Inflammatory macrophage treated with lipopolysaccharide for 4 hours (primary cell): ENCODE measurements around the gene SPAG9.
A peak's percentile ranks its signal among the peaks of the same experiment; 100 is the strongest.

ENCODE experiments used
- DNase-seq: peaks from one replicate; pipeline ENCODE4 v3.0.0-alpha.2; 2020

Gene SPAG9

DNA sequence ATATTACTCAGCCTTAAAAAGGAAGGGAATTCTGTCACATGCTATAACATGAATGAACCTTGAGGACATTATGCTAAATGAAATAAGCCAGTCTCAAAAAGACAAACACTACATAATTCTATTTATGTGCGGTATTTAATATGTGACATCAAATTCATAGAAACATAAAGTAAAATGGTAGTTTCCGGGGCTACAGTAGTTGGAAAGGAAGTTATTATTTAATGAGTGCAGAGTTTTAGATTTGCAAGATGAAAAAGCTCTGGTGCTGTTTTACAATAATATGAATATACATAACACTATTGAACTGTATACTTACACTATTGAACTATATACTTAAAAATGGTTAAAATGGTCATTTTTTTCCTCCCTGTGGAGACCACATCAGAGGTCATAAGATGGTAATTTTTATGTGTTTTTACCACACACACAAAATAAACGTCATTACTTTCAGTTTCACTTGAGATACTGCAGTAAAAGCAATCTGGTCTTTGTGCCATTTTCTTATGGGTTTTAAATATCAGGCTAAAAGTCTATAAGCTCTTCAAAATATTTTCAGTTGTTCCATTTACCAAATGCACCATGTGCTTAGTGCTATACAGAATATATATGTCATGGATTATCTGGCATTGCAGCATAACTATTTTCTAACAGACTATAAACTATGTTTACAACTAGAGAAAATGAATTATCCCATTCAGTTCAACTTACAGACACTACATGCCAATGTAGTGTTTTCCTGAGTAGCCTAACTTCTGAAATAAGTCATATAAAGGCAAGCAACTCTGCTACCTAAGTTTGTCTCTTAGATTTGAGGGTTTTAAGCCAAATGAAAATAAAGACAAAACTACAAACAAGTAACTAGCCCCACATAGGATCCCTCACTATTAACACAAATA lies 90.9 kb downstream of the SPAG9 start:
- peak; percentile 79 for DNase-seq

- DNase-seq, result peak; percentile 67
Measured at GRCh38 chr17:51029142-51029541, 91.5 kb downstream of the SPAG9 start.

DNA sequence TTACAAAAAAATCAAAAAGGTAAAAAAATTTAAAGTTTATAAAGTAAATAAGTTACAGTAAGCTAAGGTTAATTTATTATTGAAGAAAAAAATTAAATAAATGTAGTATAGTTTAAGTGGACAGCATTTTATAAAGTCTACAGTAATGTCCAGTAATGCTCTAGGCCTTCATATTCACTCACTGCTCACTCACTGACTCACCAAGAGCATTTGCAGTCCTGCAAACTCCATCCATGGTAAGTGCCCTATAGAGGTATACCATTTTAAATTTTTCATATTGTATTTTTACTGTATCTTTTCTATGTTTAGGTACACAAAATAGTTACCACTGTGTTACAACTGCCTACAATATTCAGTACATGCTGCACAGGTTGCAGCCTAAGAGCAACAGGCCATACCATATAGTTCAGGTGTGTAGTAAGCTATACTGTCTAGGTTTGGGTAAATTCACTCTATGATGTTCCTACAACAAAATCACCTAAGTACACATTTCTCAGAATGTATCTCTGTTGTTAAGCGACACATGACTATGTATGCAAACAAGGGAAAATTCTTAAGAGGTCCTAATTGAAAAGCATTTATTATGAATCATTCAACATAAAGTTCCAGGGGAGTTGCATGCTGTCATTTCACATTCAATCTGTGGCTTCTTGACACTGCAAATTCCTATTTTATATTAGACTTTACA lies 92.3 kb downstream of the SPAG9 start:
- DNase-seq, result no peak

- DNase-seq, result no peak
Measured at GRCh38 chr17:51018541-51018940, 102.1 kb downstream of the SPAG9 start.

GRCh38 chr17:51017270-51017669 lies 103.4 kb downstream of the SPAG9 start:
- no peak for DNase-seq

DNA sequence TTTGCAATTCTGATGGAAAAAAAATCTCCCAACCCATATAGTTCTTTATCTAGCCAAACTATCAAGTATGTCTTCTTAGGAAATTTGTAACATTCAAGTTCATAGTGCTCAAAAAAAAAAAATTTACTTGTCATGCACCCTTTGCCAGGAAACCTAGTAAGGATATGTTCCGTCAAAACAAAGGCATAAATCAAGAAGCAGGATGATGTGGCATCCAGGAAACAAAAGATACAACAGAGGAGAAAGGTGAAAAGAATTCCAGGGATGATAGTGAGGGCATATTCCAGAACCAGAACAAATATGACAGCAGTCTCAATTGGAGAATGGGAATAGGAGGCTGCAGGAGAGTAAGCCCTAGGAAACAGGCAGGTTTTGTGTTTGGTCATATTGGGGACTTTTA lies 104.6 kb downstream of the SPAG9 start:
- DNase-seq, result no peak

DNA sequence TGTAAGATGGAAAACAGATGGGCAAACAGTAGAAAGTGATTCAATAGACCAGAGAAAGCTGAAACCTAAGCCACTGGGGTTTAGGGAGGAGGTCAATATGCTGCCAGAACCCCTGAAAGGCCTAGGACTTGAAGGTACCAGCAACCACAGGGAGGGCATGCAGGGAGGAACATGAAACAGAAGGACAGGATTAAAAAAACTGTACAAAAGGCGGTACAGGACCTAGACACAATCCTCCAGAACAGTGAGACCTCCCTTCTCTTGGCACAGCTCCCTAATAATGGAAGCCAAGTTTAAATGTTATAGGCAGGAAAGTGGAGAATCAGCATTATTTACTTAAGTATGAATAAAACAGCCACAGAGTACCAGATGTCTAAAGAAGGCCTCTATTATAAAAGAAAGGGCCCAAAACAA lies 105.5 kb downstream of the SPAG9 start:
- DNase-seq, result no peak

DNA sequence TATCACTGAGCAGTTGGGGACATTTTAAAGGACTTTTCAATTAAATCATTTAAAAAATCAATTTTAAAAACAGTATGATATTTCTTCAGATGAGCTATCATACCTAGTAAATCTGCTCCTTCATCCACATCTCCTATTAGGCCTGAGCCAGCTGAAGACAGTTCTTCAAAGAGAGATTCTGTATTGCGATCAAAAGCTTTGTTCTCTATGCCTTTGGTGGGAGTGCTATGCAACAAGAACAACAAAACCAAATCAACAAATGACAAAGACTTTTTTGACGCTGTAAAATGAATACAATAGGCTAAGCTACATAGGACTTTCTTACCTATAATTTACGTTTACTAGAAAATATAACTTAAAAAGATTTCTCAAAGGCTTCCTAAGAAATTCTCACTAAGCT lies 106.5 kb downstream of the SPAG9 start:
- DNase-seq, result no peak

DNA sequence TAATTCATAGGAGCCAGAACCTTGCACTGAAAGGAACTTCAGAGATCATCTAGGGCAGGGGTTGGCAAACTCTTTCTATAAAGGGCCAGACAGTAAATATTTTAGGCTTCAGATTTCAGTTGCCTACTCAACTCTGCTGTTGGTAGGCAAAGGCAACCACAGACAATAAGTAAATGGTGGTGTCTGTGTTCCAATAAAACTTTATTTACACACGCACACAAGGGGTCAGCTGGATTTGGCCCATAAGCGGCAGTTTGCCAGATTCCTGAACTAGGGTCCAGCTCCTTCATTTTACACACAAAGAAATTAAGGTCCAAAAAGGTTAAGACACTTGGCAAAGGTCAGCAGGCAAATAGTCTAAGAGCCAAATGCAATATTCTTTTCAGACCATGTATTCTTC lies 107.3 kb downstream of the SPAG9 start:
- DNase-seq, result no peak

GRCh38 chr17:51012538-51012937 lies 108.1 kb downstream of the SPAG9 start:
- DNase-seq, result no peak

DNA sequence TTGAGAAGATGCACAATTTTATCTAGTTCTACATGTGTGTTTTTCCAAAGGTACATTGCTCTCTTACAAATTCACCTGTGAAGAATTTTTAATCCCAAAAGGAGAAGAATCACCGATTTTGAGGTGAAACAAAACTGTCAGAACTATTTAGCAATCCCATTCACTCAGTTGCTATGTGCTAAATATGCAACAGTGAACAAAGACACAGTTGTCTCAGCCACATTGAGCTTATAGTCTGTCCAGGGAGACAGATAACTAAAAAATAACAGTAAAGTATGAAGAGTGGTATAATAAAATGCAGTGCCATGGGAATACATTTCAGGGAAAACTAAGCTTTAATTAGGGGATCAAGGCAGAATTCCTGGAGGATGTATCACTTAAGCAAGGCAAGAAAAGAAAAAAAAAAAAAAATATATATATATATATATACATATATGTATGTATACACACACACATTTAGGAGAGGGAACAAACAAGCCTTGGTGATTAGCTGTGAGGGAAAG lies 110.4 kb downstream of the SPAG9 start:
- no peak for DNase-seq

DNA sequence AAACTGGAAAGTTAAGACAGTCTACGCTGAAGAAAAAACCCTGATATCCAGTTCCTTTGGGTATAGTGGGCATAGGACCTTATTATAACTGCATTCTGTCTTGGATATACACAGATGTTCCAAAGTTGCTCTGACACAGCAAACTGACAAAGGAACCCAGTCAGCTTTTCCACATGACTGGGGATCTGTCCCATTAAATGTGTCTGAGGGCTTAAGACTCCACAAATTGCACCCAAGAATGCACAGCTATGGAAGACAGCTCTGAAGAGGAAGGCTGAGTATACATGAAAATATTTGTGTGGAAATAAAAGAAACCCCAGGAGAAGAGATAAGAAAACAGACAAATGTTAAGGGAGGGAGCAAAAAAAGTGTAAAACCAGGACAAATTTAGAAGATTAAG lies 114.1 kb downstream of the SPAG9 start:
- DNase-seq, result no peak

GRCh38 chr17:51005768-51006167 lies 114.9 kb downstream of the SPAG9 start:
- DNase-seq, result no peak

- DNase-seq, result no peak
Measured at GRCh38 chr17:51004249-51004648, 116.4 kb downstream of the SPAG9 start.

GRCh38 chr17:51000835-51001638 lies 119.6 kb downstream of the SPAG9 start:
- peak; percentile 38 for DNase-seq

DNA sequence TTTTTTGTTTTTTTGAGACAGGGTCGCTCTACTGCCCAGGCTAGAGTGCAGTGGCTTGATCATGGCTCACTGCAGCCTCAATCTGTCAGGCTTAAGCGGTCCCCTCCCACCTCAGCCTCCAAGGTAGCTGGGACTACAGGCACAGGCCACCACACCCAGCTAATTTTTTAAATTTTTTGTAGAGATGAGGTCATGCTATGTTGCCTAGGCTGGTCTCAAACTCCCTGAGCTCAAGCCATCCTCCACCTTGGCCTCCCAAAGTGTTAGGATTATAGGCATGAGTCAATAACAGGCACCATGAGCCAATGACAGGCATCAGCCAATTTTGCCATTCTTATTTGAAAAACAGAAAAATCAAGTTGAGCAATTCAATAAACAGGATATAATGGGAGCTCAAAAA lies 125.0 kb downstream of the SPAG9 start:
- DNase-seq, result no peak

GRCh38 chr17:50993544-50993943 lies 127.1 kb downstream of the SPAG9 start:
- DNase-seq, result no peak

- no peak for DNase-seq
Measured at GRCh38 chr17:50989149-50989548, 131.5 kb downstream of the SPAG9 start.

DNA sequence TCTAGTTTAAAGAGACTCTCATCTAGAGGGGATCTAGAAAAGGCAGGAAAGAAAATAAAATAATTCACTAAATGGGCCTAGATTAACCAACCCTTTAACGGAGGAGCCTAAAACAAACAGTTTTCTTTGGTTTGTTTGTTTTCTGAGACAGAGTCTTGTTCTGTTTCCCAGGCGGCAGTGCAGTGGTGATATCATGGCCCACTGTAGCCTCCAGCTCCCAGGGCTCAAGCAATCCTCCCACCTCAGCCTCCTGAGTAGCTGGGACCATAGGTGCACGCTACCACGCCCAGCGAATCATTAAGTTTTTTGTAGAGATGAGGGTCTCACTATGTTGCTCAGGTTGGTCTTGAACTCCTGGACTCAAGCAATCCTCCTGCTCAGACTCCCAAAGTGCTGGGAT lies 132.2 kb downstream of the SPAG9 start:
- no peak for DNase-seq

DNA sequence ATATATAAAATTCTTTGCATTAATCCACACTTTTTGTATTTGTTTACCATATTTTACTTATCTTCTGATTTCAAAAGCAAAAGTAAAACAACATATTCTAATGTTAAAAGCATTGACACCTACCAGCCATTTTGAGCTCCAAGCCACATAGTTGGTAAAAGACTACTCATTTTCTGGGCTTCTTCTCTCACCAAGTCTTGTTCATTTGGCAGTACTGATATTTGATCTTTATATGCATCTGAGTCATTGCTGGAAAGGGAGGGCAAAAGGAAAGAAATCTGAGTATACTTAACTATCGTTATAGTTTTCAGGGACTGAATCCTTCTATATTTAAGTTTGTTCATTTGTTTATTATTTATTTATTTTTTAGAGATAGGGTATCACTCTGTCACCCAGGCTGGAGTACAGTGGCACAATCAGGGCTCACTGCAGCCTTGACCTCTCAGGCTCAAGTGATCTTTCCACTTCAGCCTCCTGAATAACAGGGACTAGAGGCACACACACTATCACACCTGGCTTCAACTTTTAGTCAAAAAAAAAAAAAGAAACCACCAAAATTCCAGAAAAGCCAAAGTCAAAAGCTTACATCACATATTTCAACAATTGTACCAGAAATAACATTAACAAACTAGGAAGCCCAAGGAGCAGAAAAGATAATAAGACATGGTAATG lies 133.5 kb downstream of the SPAG9 start:
- DNase-seq, result no peak

DNA sequence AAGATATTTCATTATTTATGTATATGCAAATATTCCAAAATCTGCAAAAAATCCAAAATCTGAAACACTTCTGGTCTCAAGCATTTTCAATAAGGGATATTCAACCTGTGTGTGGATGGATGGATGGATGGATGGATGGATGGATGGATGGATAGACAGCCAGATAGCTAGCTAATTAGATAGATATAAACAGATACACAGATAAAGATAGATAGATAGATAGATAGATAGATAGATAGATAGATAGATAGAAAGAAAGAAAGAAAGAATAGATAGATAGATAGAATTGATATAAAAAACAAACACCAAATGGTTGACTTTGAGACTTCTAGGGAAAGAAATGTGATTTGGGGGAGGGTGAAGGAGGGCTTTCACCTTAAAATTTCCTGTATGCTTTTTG lies 139.4 kb downstream of the SPAG9 start:
- no peak for DNase-seq

DNA sequence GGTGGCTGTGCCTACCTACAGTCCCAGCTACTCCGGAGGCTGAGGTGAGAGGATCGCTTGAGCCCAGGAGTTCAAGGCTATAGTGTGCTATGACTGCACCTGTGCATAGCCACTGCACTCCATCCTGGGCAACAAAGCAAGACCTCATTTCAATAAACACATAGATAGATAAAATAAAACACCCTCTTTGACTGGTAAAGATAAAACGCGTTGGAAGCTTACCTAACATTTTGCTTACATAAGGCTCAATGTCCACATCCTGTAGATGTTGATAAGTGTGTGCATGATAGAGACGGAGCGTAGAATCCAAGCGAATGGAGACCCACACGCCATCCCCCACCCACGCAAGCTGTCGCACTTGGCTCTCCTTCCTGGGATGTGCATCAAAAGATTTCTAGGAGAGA lies 141.1 kb downstream of the SPAG9 start:
- DNase-seq, result no peak
